ENCODE data around the gene ARHGAP1. TPM values are rescaled to one million over a fixed set of nuclear protein-coding genes. Genes with fewer than 3 reads are reported as not detected.

Gene ARHGAP1
- total RNA-seq, 6 experiments from 2014 or later: 26.5 to 46.2 (median 30.9) TPM

- Histone ChIP-seq H3K27me3 (no peaks in the 10 kb centered on the region), H3K27ac (no peak overlapping the region), H3K36me3 (peaks cover 0 to 95% (median 44%) of the 10 kb centered on the region in 4 donors), H3K9me3 (no peaks in the 10 kb centered on the region), H3K4me3 (no peak overlapping the region), H3K4me1 (peaks cover 0 to 47% (median 13%) of the 10 kb centered on the region in 4 donors)
- DNase-seq: peak in 1 of 3 donors; percentile 6
- WGBS (ENCODE audit: insufficient coverage, low coverage, low lambda C conversion rate, missing lambda C conversion rate): 68% methylated on average over 4 of the region's 4 CpGs
- no peak for ATAC-seq
- intact Hi-C loops (cut with DNase I): no loop called here
- TF ChIP-seq CTCF (IDR thresholded peaks at IDR 0.05): no peak
- no peak for TF ChIP-seq POLR2A (IDR thresholded peaks at IDR 0.05)
Measured at GRCh38 chr11:46731545-46731944, 31.1 kb upstream of the ARHGAP1 start.

GRCh38 chr11:46729110-46730027 lies 28.9 kb upstream of the ARHGAP1 start:
- H3K4me1 ChIP-seq: peaks cover 0 to 35% (median 6%) of the 10 kb centered on the region in 4 donors
- TF ChIP-seq POLR2A (IDR thresholded peaks at IDR 0.05): no peak
- TF ChIP-seq CTCF (IDR thresholded peaks at IDR 0.05): no peak
- ATAC-seq: peak in 3 of 4 donors; percentile 3 to 33 (median 13)
- H3K27ac ChIP-seq: no peak overlapping the region
- 51% methylated on average over 7 of the region's 24 CpGs for WGBS (ENCODE audit: insufficient coverage, low coverage, low lambda C conversion rate, missing lambda C conversion rate)
- intact Hi-C loops (cut with DNase I): no loop called here
- H3K27me3 ChIP-seq: no peaks in the 10 kb centered on the region
- H3K4me3 ChIP-seq: no peak overlapping the region
- peaks cover 0 to 96% (median 46%) of the 10 kb centered on the region in 4 donors for H3K36me3 ChIP-seq
- DNase-seq: peak in 1 of 3 donors; percentile 40
- no peaks in the 10 kb centered on the region for H3K9me3 ChIP-seq

- no peak for TF ChIP-seq CTCF (IDR thresholded peaks at IDR 0.05)
- TF ChIP-seq POLR2A (IDR thresholded peaks at IDR 0.05): no peak
- Histone ChIP-seq H3K9me3 (no peaks in the 10 kb centered on the region), H3K27me3 (no peaks in the 10 kb centered on the region), H3K4me3 (no peak overlapping the region), H3K4me1 (peaks cover 0 to 36% (median 5%) of the 10 kb centered on the region in 4 donors), H3K27ac (no peak overlapping the region), H3K36me3 (peaks cover 0 to 96% (median 46%) of the 10 kb centered on the region in 4 donors)
- DNase-seq (peak in 1 of 3 donors; percentile 38), ATAC-seq (no peak)
- 91% methylated on average over 3 of the region's 9 CpGs for WGBS (ENCODE audit: insufficient coverage, low coverage, low lambda C conversion rate, missing lambda C conversion rate)
- intact Hi-C loops (cut with DNase I): no loop called here
Measured at GRCh38 chr11:46728659-46729040, 28.2 kb upstream of the ARHGAP1 start.

- DNase-seq: peak in 1 of 3 donors; percentile 40
- no peaks in the 10 kb centered on the region for H3K9me3 ChIP-seq
- H3K27me3 ChIP-seq: no peaks in the 10 kb centered on the region
- H3K4me3 ChIP-seq: no peak overlapping the region
- no peak for TF ChIP-seq CTCF (IDR thresholded peaks at IDR 0.05)
- TF ChIP-seq POLR2A (IDR thresholded peaks at IDR 0.05): no peak
- WGBS (ENCODE audit: insufficient coverage, low coverage, low lambda C conversion rate, missing lambda C conversion rate): 76% methylated on average over 3 of the region's 17 CpGs
- H3K36me3 ChIP-seq: peaks cover 0 to 95% (median 45%) of the 10 kb centered on the region in 4 donors
- H3K27ac ChIP-seq: no peak overlapping the region
- H3K4me1 ChIP-seq: peaks cover 0 to 40% (median 5%) of the 10 kb centered on the region in 4 donors
- ATAC-seq: no peak
- intact Hi-C loops (cut with DNase I): no loop called here
Measured at GRCh38 chr11:46727952-46728658, 27.7 kb upstream of the ARHGAP1 start.

Measured in right lobe of liver (tissue), 6 donors.